Amniotic epithelial cell (primary cell): Measurements from ENCODE around the gene NIN.
"Not testable (repeated sequence)": the region's sequence is repeated elsewhere in the genome, so short reads cannot be mapped to it uniquely, and the experiment has no call there.

Experiments
- DNase-seq: peaks from one replicate; pipeline ENCODE4 v3.0.0-alpha.2; 2010; ENCODE audit warnings: low read depth

Gene NIN

GRCh38 chr14:50816395-50817047 lies 14.4 kb downstream of the NIN start:
- DNase-seq, result peak; percentile 59

DNA sequence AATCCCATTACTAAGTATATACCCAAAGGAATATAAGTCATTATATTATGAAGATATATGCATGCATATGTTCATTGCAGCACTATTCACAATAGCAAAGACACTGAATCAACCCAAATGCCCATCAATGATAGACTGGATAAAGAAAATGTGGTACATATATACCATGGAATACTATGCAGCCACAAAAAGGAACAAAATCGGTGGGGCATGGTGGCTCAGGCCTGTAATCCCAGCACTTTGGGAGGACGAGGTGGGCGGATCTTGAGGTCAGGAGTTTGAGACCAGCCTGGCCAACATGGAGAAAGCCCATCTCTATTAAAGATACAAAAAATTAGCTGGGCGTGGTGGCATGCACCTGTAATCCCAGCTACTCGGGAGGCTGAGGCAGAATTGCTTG lies 15.4 kb downstream of the NIN start:
- not testable (repeated sequence) for DNase-seq

- DNase-seq, result not testable (repeated sequence)
Measured at GRCh38 chr14:50815058-50815457, 15.9 kb downstream of the NIN start.

DNA sequence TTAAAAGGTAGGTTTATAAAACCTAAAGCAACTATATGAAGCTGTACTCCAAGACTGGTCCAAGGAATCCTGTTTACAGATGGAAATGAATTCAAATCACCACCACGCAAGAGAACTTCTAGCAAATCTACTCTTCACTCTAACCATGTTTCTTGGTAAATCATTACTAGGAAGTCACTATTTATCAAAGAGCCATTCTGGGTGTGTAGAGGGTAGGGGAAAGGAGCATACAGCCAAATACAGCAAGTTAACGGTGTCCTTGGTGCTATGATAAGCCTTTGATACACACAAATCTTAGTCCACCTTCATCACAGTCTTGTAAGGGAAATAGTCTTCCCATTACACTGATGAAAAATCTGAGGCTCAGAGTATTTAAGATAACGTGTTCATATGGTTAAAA lies 16.8 kb downstream of the NIN start:
- DNase-seq, result no peak

DNA sequence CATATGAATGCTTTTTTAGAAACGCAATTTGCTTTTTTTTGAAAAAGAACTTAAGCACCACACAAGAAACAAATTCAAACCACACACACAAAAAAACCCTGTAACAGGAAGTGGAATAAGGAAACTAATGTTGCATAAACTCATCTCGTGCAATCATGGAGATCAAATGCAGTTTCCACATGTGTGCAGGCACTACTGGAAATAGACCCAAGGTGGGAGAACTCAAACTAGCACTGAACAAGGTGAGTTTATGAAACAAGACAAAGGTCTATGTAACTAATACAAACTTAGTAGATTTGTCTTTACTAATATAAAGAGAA lies 17.5 kb downstream of the NIN start:
- no peak for DNase-seq

- no peak for DNase-seq
Measured at GRCh38 chr14:50812856-50813543, 18.0 kb downstream of the NIN start.

DNA sequence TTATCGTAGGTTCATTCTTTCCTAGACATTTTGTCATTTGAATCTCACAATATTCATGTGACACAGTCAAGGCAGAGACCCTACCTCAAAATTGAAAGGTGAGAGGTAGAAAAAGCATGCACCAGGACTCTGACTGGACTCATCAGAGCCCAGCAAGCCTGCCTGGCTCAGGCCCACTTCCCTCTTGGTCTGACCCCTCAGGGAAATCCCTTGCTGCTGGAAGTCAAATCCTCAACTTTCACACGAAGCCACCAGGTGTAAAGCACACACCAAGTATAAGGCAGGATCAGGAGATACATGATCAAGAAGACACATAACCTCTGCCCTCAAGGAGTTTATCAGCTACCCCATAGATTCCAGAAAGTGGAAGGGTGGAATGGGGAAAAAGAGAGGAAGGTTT lies 18.8 kb downstream of the NIN start:
- DNase-seq, result no peak

DNA sequence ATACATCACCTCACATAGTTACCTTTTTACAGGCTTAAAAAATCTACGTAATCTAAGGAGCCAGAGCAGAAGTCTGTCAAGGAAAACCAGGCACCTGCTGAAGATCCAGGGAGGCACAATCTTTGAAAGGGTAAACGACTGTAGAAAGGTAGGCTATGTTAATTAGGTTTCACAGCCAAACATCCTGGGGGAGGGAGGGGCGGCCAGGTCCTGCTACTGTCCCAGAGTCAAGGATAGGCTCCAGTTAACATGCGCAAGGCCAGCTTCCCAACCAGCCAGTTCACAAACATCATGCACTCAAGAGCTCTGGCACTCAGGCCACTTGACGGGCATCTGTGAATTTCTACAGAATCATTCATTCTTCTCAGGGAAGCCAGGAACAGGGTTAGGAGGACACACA lies 22.9 kb downstream of the NIN start:
- no peak for DNase-seq

GRCh38 chr14:50806241-50806933 lies 24.6 kb downstream of the NIN start:
- DNase-seq, result no peak

- no peak for DNase-seq
Measured at GRCh38 chr14:50805396-50805795, 25.6 kb downstream of the NIN start.

- peak; percentile 68 for DNase-seq
Measured at GRCh38 chr14:50804181-50804721, 26.7 kb downstream of the NIN start.

DNA sequence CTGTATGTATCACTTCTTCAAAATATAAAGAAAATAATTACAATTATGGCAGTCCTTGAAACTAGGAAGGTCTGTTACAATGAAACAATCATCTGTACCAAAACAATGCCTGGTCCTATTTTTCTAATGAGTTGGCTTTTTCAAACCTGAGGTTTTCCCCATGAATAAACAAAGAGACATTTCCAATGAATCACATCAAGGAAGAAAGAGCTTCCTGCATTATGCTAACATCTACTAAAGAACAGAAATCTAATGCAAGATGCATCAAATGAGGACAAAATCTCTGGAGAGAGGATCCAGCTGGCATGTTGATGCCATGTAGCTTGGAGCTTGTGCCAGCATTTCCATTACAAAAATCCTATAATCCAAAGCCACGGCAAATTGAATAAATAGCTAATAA lies 29.3 kb downstream of the NIN start:
- peak; percentile 53 for DNase-seq

DNA sequence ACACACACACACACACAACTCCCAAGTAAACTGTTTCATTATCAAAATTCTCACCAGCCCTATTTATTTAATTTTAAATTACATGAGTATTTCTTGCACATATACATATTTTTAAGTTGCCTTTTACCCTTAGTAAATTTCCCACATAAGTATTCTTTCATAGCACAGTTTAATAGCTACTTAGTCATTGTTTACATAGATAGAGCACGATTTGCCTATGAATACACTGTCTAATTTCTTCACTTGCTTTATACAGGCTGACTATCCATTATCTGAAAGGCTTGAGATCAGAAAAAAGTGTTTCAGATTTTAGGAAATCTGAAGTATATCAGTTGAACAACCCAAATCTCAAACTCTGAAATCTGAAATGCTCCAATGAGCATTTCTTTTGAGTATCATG lies 30.9 kb downstream of the NIN start:
- peak; percentile 50 for DNase-seq

GRCh38 chr14:50798048-50798421 lies 32.9 kb downstream of the NIN start:
- no peak for DNase-seq

GRCh38 chr14:50797250-50798047 lies 33.5 kb downstream of the NIN start:
- no peak for DNase-seq

- no peak for DNase-seq
Measured at GRCh38 chr14:50796390-50796789, 34.6 kb downstream of the NIN start.

DNA sequence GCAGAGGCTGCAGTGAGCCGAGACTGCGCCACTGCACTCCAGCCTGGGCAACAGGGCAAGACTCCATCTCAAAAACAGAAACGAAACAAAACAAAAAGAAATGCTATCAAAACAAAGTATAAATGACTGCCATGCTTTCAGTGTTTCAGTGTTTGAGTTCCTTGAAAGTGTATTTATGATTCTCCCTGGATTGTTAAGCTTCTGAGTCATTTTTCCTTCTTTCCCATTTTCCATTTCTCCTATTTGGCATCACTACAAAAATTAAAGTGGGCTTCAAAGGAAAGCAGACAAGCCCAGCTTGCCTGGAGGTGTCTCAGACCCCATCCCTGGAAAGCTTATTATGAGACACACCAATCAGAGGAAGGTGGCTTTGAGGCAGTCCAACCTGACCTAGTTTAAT lies 35.1 kb downstream of the NIN start:
- no peak for DNase-seq

GRCh38 chr14:50795142-50795541 lies 35.8 kb downstream of the NIN start:
- no peak for DNase-seq

DNA sequence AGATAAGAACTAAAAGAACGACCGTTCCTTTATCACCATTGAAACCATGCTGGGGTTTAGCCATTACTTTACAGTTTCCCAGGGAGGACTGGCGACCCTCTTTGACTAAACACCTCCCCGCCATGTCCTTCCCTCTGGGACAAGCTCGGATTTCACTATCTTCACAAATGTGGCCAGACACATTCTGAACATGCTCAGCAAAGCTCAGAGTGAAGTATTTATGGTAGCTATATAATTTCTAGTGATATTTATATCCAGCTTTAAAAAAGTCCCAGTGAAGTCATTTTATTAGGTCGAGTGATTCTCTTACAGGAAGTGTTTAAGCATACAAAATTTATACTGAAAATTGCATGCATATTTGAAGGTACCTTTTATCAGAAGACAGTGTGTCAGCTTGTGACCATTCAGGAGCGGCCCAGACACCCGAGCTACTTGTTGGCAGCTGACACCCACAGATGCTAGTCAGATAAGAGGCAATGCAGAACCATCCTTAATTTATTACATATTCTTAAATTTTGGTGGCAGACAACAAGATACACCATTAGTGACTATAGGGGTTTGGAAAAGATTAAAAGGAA lies 36.8 kb downstream of the NIN start:
- no peak for DNase-seq

GRCh38 chr14:50792634-50793068 lies 38.3 kb downstream of the NIN start:
- DNase-seq, result no peak

DNA sequence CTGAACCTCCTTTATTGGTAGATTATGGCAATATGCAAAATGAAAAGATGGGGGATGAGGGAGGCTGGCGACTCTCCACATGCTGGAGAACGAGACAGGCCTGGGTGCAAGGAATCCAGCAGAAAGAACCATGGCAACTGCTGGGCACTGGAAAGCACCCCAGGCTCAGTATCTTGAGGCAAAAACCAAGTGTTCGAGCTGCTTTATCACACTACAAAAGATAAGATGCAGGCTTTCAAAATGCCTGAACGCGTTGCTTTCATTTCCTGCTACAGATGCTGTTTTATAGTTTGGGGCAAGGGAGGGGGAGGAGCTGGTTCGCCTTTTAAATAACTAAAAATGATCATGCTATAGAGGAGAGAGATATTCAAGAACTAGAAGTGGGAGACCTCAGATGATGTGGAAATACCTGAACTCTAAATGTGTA lies 38.9 kb downstream of the NIN start:
- peak; percentile 44 for DNase-seq

DNA sequence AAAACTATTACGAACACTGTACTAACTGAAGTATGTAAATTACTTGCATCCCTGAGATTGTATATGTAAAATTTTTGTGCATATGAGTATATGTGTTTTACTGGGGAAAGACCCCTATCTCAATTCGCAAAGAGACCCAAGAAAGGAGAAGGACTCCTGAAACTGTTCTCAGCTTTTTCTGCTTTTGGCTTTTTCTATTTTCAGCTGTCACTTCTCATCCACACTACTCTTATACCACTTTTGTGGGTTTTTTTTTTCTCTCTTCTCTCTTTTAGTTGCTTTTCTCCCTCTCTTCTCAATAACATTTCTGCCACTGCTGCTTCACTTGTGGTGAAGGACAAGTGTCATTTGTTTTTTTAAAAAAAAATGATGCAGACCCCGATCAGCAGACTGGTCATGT lies 39.8 kb downstream of the NIN start:
- DNase-seq, result no peak
